Subcutaneous adipose tissue (tissue), 4 donors: ENCODE data around the gene AKR7A3. TPM values are rescaled to one million over a fixed set of nuclear protein-coding genes. Genes with fewer than 3 reads are reported as not detected.

ENCODE experiments used
- small RNA-seq: library from RNA; depleted of rRNA; stranded (forward); fragments of <200 nt; gene quantifications from one replicate; pipeline ENCODE3, GENCODE V24; 2016
- total RNA-seq, 4 donors: library from RNA; depleted of rRNA; stranded (reverse); fragments of >200 nt; gene quantifications; one replicate each; pipeline ENCODE4 v1.1.0, GENCODE V29; 2016
- TF ChIP-seq, protein P1 (sequence below): fragments of 450-650 bp; IDR thresholded peaks from one replicate; pipeline ENCODE4 v1.5.1; 2016; ENCODE audit warnings: low read depth, mild to moderate bottlenecking, control low read depth, antibody characterized with exemption, moderate library complexity

The AKR7A3 gene
- total RNA-seq, 4 donors from 2014 or later, result 0.51 to 2.4 (median 2.0) TPM; not detected in 1

DNA sequence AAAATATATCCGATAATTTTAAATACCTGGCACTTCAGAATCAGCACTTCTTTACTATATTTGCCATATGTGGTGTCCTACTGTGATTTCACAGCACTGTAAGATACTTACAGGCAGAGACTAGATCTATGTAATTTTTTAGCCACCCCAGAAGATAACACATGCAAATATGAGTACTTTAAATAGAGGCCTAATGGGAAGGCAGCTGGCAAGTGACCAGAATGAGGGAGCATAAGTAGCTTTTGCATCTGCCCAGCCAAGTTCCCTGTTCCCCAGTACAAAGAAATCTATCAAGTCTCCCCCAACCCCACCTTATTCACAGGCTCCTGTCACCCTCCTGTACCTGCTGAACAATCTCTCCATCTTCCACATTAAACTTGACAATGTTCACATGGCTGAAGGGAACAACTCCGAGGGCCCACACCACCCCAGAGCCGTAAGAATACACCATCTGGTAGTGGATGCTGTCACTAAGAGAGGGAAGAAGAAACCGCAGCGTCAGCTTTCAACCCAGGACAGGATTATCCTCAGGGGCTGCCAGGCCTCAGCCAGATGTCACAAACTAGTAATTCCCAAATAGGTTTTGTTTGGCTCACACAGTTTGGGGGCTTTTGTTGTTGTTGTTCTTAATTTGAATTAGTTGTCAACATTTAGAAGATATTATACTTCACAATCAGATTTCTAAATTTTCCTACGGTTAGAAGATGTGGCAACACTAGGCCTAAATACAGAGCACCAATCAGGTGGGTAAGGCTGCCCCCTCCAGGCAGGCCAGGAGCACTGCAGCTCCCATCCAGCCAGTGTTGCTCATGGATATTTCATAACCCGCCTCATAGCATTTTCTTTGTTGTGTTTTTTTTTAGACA, 47.7 kb downstream of the AKR7A3 start:
- TF ChIP-seq, protein P1, sequence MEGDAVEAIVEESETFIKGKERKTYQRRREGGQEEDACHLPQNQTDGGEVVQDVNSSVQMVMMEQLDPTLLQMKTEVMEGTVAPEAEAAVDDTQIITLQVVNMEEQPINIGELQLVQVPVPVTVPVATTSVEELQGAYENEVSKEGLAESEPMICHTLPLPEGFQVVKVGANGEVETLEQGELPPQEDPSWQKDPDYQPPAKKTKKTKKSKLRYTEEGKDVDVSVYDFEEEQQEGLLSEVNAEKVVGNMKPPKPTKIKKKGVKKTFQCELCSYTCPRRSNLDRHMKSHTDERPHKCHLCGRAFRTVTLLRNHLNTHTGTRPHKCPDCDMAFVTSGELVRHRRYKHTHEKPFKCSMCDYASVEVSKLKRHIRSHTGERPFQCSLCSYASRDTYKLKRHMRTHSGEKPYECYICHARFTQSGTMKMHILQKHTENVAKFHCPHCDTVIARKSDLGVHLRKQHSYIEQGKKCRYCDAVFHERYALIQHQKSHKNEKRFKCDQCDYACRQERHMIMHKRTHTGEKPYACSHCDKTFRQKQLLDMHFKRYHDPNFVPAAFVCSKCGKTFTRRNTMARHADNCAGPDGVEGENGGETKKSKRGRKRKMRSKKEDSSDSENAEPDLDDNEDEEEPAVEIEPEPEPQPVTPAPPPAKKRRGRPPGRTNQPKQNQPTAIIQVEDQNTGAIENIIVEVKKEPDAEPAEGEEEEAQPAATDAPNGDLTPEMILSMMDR, result no peak

DNA sequence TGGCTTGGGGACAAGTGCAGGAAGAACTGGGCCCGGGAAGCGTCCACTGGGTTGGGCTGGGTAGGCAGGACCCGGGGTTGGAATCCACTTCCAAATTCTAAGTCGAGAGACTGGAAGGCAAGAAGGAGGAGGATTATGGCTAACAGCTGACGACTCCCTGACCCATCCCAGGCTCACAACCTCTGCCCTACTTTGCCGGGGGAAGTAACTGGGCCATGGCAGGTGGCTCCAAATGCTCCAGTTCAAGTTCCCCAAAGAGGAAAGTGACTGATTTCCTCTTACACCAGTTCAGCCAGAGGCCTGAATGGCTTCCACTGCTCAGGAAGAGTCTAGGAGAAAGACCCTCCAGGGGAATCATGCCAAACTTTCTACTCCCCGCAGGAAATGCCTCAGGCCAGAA, 48.7 kb downstream of the AKR7A3 start:
- TF ChIP-seq, protein P1, result no peak

DNA sequence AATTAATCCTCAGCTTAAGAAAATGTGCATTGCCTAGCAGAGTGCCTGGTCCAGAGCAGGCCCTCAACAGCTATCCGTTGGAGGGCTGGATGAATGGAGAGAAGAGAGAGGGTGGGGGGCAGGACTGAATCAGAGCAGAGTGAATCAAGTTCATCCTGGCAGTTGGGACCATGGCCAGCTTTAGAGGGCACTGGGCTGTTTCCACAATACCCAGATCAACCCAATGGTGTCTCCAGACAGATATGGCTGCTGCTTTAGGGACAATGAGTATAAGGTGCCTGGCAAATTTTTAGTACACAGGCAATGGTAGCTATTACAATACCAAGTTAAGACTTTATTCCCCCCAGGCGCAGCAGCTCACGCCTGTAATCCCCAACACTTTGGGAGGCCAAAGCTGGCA, 54.3 kb downstream of the AKR7A3 start:
- TF ChIP-seq, protein P1, result no peak

Small RNAs within 50 kb of the gene (small RNA-seq; reads per million reads assigned to genes)
- gene RNU6-1099P, result not detected

Other genes with a start within 250 kb of the AKR7A3 start
- 100 to 1,000 TPM; 124 to 198 (median 131) TPM for gene UBR4, start 78.5 kb downstream of the AKR7A3 start, total RNA-seq
- 10 to 100 TPM; 16.0 to 35.2 (median 31.5) TPM for gene EMC1, start 37.2 kb downstream of the AKR7A3 start, total RNA-seq
- 10 to 100 TPM; 13.2 to 20.9 (median 20.4) TPM for gene MRTO4, start 37.0 kb downstream of the AKR7A3 start, total RNA-seq
- 100 to 1,000 TPM in 1 of 4 donors, 10 to 100 TPM in 3; 25.6 to 100 (median 76.4) TPM for gene AKR7A2, start 23.4 kb upstream of the AKR7A3 start, total RNA-seq
- gene SLC66A1, start 23.6 kb upstream of the AKR7A3 start, total RNA-seq, result 10 to 100 TPM in 3 of 4 donors, 1 to 10 TPM in 1; 8.4 to 12.7 (median 11.6) TPM
- 100 to 1,000 TPM in 3 of 4 donors, 10 to 100 TPM in 1; 84.2 to 119 (median 102) TPM for gene CAPZB, start 196.8 kb upstream of the AKR7A3 start, total RNA-seq